ENCODE results near the gene SETD2.

The SETD2 gene

GRCh38 chr3:47009225-47010110 lies 154.4 kb downstream of the SETD2 start:
- DNase-seq (ENCODE audit: low spot score) = peak; percentile 96

- DNase-seq (ENCODE audit: low spot score) = no peak
Observed at GRCh38 chr3:47008851-47009224, 155.1 kb downstream of the SETD2 start.

GRCh38 chr3:47008234-47008796 lies 155.6 kb downstream of the SETD2 start:
- no peak for DNase-seq (ENCODE audit: low spot score)

- no peak for DNase-seq (ENCODE audit: low spot score)
Observed at GRCh38 chr3:47007482-47008233, 156.3 kb downstream of the SETD2 start.

- no peak for DNase-seq (ENCODE audit: low spot score)
Observed at GRCh38 chr3:47007001-47007400, 156.9 kb downstream of the SETD2 start.

GRCh38 chr3:47006145-47006651 lies 157.7 kb downstream of the SETD2 start:
- no peak for DNase-seq (ENCODE audit: low spot score)

GRCh38 chr3:47005212-47006144 lies 158.4 kb downstream of the SETD2 start:
- no peak for DNase-seq (ENCODE audit: low spot score)

GRCh38 chr3:47004369-47005211 lies 159.3 kb downstream of the SETD2 start:
- DNase-seq (ENCODE audit: low spot score) = no peak

- DNase-seq (ENCODE audit: low spot score) = no peak
Observed at GRCh38 chr3:47003461-47004368, 160.2 kb downstream of the SETD2 start.

GRCh38 chr3:47003056-47003410 lies 160.9 kb downstream of the SETD2 start:
- DNase-seq (ENCODE audit: low spot score) = no peak

GRCh38 chr3:47002171-47003055 lies 161.5 kb downstream of the SETD2 start:
- DNase-seq (ENCODE audit: low spot score) = no peak

- no peak for DNase-seq (ENCODE audit: low spot score)
Observed at GRCh38 chr3:47001731-47002170, 162.2 kb downstream of the SETD2 start.

- no peak for DNase-seq (ENCODE audit: low spot score)
Observed at GRCh38 chr3:47000922-47001730, 162.8 kb downstream of the SETD2 start.

GRCh38 chr3:47000198-47000815 lies 163.6 kb downstream of the SETD2 start:
- no peak for DNase-seq (ENCODE audit: low spot score)

GRCh38 chr3:46999516-47000197 lies 164.3 kb downstream of the SETD2 start:
- no peak for DNase-seq (ENCODE audit: low spot score)

- no peak for DNase-seq (ENCODE audit: low spot score)
Observed at GRCh38 chr3:46998852-46999515, 164.9 kb downstream of the SETD2 start.

Measured in germinal center (tissue), 1 donor.